MM.1S (cell line): ENCODE results near the gene KHDRBS2.

Experiments
- EZH2 ChIP-seq: fragments of 300-600 bp; sonication (generic); optimal IDR thresholded peaks from 2 replicates; pipeline ENCODE3; 2017; ENCODE audit warnings: low read depth, mild to moderate bottlenecking, antibody characterized with exemption, low read length, mixed read lengths
- TF ChIP-seq, protein P1 (sequence below): fragments of 300-600 bp; sonication (generic); IDR thresholded peaks from 2 replicates; pipeline ENCODE4 v1.5.1; 2016; ENCODE audit warnings: antibody characterized with exemption, low read length, mixed read lengths

DNA sequence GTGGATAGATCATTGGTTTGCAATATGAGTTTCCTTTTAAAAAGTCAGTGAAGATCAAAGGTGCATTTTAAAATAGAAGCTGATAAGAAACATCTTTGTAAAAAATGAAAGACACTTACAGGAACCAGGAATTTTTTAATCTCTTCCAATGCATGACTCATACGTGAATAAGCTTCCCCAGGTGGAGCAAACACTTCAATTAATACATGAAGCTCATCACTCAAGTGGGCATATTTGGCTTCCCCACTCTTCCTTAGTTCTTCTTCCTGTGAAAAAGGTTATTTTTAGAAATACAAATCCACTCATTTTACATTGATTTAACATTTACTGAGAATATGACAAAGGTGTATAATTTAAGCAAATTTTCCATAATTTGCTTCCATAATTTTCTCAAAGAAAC, 308.1 kb downstream of the KHDRBS2 start:
- TF ChIP-seq, protein P1, sequence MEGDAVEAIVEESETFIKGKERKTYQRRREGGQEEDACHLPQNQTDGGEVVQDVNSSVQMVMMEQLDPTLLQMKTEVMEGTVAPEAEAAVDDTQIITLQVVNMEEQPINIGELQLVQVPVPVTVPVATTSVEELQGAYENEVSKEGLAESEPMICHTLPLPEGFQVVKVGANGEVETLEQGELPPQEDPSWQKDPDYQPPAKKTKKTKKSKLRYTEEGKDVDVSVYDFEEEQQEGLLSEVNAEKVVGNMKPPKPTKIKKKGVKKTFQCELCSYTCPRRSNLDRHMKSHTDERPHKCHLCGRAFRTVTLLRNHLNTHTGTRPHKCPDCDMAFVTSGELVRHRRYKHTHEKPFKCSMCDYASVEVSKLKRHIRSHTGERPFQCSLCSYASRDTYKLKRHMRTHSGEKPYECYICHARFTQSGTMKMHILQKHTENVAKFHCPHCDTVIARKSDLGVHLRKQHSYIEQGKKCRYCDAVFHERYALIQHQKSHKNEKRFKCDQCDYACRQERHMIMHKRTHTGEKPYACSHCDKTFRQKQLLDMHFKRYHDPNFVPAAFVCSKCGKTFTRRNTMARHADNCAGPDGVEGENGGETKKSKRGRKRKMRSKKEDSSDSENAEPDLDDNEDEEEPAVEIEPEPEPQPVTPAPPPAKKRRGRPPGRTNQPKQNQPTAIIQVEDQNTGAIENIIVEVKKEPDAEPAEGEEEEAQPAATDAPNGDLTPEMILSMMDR: no peak
- no peak for TF ChIP-seq EZH2
